Activated CD4-positive, alpha-beta memory T cell treated with anti-CD3 and anti-CD28 coated beads for 36 hours (primary cell): ENCODE results near the gene SPRR4. TPM values are rescaled to one million over a fixed set of nuclear protein-coding genes. Genes with fewer than 3 reads are reported as not detected.
"Not testable (repeated sequence)": the region's sequence is repeated elsewhere in the genome, so short reads cannot be mapped to it uniquely, and the experiment has no call there.

Source experiments
- CTCF ChIA-PET: fragments of 350-600 bp; sonication (Branson Sonifier 250); formaldehyde crosslinking; loops from one replicate; lab custom pipeline; 2021; ENCODE audit warnings: antibody characterized with exemption, inconsistent platforms; lab: Charles Lee
- POLR2A ChIA-PET: fragments of 350-600 bp; sonication (Branson Sonifier 250); formaldehyde crosslinking; loops from one replicate; lab custom pipeline; 2021; ENCODE audit warnings: antibody characterized with exemption; lab: Charles Lee
- DNase-seq: peaks from one replicate; pipeline ENCODE4 v3.0.0-alpha.2; 2020
- H3K27ac Mint-ChIP-seq: one replicate; pipeline ENCODE4 v1.8.0; 2021; ENCODE audit warnings: mixed read lengths
- H3K27me3 Mint-ChIP-seq: one replicate; pipeline ENCODE4 v1.8.0; 2021; ENCODE audit warnings: mixed read lengths
- H3K36me3 Mint-ChIP-seq: one replicate; pipeline ENCODE4 v1.8.0; 2021; ENCODE audit warnings: mixed read lengths
- H3K4me1 Mint-ChIP-seq: one replicate; pipeline ENCODE4 v1.8.0; 2021; ENCODE audit warnings: low read depth, mixed read lengths
- H3K4me3 Mint-ChIP-seq: one replicate; pipeline ENCODE4 v1.8.0; 2021; ENCODE audit warnings: mild to moderate bottlenecking, mixed read lengths
- H3K9me3 Mint-ChIP-seq: one replicate; pipeline ENCODE4 v1.8.0; 2021; ENCODE audit warnings: mixed read lengths
- intact Hi-C: fragments of 100-400 bp; cut with micrococcal nuclease; formaldehyde crosslinking; loops from one replicate; pipeline ENCODE4 v1.15.1; 2023
- total RNA-seq, 2 experiments: library from RNA; stranded (reverse); gene quantifications; one replicate each; pipeline ENCODE4 v1.2.3, GENCODE V29; 2021

SPRR4 gene
- total RNA-seq, 2 experiments from 2014 or later, result not detected

DNA sequence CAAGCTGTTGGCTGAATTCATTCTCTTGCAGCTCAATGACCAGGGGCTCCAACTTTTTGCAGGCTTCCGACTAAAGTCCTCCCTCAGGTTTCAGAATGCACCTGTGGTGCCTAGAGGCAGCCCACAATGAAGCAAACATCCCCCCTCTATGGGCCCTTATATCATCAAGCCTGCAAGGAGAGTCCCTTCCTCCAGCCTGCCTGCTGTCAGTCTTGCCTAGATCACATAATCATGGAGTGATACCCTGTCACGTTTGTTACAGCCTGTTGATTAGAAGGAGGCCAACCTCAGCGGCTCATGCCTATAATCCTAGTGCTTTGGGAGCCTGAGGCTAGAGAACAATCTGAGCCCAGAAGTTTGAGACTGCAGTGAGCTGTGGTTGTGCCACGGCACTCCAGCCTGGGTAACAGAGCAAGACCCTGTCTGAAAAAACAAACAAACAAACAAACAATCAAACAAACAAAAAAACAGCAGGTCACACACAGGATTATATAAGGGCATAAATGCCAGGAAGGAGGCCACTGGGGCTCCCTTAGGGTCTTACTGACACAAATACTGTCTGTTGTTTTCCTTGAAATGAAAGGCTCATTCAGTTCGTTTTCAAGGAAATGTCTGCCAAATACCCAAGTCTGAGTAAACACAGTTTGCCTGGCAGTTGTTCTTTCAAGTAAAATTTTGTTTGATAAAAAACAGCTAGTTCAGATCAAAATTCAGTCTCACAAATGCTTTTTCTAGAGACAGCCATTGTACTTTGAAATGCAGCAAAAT is 26.4 kb downstream of the SPRR4 start:
- POLR2A ChIA-PET, result no interaction called here
- DNase-seq, result no peak
- CTCF ChIA-PET, result no interaction called here
- Mint-ChIP-seq H3K9me3 (no peaks in the 10 kb centered on the region), H3K27ac (no peak overlapping the region), H3K36me3 (no peaks in the 10 kb centered on the region), H3K27me3 (peaks cover 14% of the 10 kb centered on the region), H3K4me1 (no peaks in the 10 kb centered on the region), H3K4me3 (no peak overlapping the region)
- intact Hi-C loops, result no loop called here

DNA sequence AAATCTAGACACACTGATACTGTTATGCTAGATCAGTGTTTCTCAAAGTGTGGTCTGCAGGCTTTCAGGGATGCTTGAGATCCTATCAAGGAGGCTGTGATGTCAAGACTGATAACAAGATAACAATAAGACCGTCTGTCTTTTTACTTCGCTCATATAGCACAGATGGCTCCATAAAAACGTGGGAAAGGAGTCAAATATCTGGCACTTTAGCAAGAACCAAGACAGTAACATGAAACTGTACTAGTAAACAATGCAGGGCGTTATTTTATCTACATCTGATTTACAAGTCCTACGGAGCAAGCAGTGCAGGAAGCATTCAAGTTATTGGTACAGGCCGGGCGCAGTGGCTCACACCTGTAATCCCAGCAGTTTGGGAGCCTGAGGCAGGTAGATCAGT is 27.5 kb downstream of the SPRR4 start:
- intact Hi-C loops, result no loop called here
- Mint-ChIP-seq H3K4me3 (no peak overlapping the region), H3K36me3 (no peaks in the 10 kb centered on the region), H3K27me3 (peaks cover 14% of the 10 kb centered on the region), H3K4me1 (no peaks in the 10 kb centered on the region), H3K27ac (no peak overlapping the region), H3K9me3 (no peaks in the 10 kb centered on the region)
- CTCF ChIA-PET, result no interaction called here
- DNase-seq, result no peak
- POLR2A ChIA-PET, result no interaction called here

DNA sequence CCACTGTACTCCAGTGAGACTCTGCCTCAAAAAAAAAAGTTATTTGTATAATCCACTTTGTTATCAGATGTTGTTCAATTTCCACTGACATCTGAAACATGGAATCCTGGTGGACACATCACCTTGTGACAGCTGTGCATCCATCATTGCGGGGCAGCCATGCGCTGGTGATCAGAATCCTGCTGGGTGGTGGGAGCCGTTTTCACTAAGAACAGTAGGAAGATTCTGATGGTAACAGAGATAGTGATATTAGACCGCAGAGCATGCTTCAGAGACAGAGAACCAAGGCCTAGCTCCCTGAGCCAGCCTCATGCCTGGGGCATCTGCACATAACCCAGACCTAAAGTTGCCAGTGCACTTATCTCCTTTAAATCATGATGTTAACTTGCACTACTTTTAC is 28.0 kb downstream of the SPRR4 start:
- H3K9me3 Mint-ChIP-seq, result no peaks in the 10 kb centered on the region
- CTCF ChIA-PET, result no interaction called here
- H3K4me1 Mint-ChIP-seq, result no peaks in the 10 kb centered on the region
- no peak overlapping the region for H3K4me3 Mint-ChIP-seq
- H3K36me3 Mint-ChIP-seq, result no peaks in the 10 kb centered on the region
- peaks cover 14% of the 10 kb centered on the region for H3K27me3 Mint-ChIP-seq
- POLR2A ChIA-PET, result no interaction called here
- no peak overlapping the region for H3K27ac Mint-ChIP-seq
- intact Hi-C loops, result no loop called here
- DNase-seq, result no peak

DNA sequence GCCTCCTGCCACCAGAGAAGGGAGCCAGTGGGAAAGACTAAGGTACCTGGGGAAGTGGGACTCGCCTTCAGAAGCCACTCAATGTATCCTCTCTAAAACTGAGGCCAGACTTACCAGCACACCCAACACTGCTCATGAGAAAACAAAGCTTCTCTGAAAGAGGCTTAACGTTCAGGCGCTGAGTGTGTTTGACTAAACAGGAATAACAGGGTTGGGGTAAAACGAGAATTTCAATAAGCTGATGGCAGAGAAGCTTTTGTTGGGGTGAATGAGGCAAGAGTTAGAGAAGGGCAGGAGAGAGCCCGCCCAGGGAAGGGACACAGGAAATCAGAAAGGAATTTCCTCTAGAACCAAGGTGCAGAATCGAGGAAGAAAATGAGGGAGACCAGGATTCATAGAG is 29.4 kb downstream of the SPRR4 start:
- Mint-ChIP-seq H3K9me3 (no peaks in the 10 kb centered on the region), H3K4me3 (no peak overlapping the region), H3K36me3 (no peaks in the 10 kb centered on the region), H3K4me1 (no peaks in the 10 kb centered on the region), H3K27ac (no peak overlapping the region), H3K27me3 (peaks cover 16% of the 10 kb centered on the region)
- intact Hi-C loops, result no loop called here
- ChIA-PET CTCF (no interaction called here), POLR2A (no interaction called here)
- no peak for DNase-seq

DNA sequence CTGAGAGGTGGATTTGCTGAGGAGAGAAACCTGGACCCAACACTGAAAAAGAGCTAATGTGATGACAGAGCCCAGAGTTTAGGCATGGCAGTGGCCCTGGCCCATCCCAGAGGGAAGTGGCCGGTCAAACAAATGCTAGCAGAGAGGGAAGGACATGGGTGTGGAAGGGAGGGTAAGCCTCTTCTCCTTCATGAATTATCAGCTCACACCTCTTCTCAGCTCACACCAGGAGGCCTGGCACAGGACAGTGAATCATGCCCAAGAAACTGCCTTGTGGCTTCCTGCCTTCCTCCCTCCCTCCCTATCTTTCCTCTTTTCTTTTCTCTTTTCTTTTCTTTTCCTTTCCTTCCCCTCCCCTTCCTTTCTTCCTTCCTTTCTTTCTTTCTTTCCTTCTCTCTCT is 29.8 kb downstream of the SPRR4 start:
- Mint-ChIP-seq H3K4me3 (no peak overlapping the region), H3K27ac (no peak overlapping the region), H3K9me3 (no peaks in the 10 kb centered on the region), H3K27me3 (peaks cover 13% of the 10 kb centered on the region), H3K36me3 (no peaks in the 10 kb centered on the region), H3K4me1 (no peaks in the 10 kb centered on the region)
- ChIA-PET POLR2A (no interaction called here), CTCF (no interaction called here)
- DNase-seq, result no peak
- intact Hi-C loops, result no loop called here

DNA sequence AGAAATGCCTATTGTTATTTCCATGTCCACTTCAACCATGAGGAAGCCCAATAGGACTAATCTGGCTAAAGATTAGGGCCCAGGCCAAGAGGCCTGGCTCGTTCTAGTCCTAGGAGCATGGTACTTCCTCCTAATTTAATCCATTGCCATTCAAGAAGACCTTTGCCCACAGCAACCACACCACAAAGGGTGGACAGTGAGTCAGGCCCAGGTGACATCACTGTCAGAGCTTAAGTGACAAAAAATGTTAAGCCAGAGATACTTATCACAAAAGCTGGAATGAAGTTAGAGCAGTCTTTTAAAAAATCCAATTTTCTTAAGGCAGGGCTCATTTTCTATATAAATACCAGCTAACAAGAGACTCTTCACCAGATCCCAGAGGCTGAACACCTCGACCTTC is 30.9 kb downstream of the SPRR4 start, which contains the start of gene SPRR3:
TSS of gene SPRR3 (plus strand) at position 368 of the 400 bp plus-strand sequence. CDS start 1,272 bp downstream, outside the sequence.
- Mint-ChIP-seq H3K9me3 (no peaks in the 10 kb centered on the region), H3K4me1 (no peaks in the 10 kb centered on the region), H3K27me3 (peaks cover 13% of the 10 kb centered on the region), H3K27ac (no peak within 1 kb of the TSS), H3K36me3 (no peaks in the 10 kb centered on the region), H3K4me3 (no peak within 1 kb of the TSS)
- intact Hi-C loops, result no loop called here
- no peak for DNase-seq
- ChIA-PET CTCF (no interaction called here), POLR2A (interaction anchor here (0.7 kb wide), 1 partner anchor 17 kb away, joined by 3 read pairs; the partner anchor contains the start of gene SPRR1A)

DNA sequence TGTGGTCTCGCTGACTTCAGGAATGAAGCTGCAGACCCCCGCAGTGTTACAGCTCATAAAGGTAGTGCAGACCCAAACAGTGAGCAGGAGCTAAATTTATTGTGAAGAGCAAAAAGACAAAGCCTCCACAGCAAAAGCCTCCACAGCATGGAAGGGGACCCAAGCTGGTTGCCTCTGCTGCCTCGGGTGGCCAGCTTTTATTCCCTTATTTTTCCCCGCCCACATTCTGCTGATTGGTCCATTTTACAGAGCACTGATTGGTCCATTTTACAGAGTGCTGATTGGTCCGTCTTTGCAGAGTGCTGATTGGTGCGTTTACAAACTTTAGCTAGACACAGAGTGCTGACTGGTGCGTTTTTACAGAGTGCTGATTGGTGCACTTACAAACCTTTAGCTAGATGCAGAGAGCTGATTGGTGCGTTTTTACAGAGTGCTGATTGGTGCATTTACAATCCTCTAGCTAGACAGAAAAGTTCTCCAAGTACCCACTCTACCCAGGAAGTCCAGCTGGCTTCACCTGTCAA is 40.8 kb downstream of the SPRR4 start:
- H3K4me1 Mint-ChIP-seq, POLR2A ChIA-PET, intact Hi-C loops, H3K27me3 Mint-ChIP-seq, CTCF ChIA-PET, H3K27ac Mint-ChIP-seq, H3K9me3 Mint-ChIP-seq, DNase-seq, H3K36me3 Mint-ChIP-seq, H3K4me3 Mint-ChIP-seq: not testable (repeated sequence)

DNA sequence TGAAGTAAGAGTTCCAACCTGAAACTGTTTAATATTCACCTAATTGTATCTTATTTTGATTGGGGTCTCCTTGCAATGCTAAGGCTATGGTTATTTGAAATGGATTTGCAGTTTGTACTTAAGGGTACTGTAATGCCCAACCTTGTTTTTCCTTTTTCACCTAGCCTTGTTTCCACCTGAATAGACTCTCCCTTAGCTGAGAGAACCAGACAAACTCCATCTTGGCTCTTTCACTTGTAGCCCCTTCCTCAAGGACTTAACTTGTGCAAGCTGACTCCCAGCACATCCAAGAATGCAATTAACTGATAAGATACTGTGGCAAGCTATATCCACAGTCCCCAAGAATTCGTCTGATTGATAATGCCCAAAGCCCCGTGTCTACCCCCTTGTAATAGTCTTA is 51.4 kb downstream of the SPRR4 start:
- H3K36me3 Mint-ChIP-seq, H3K27ac Mint-ChIP-seq, CTCF ChIA-PET, H3K4me1 Mint-ChIP-seq, H3K9me3 Mint-ChIP-seq, intact Hi-C loops, POLR2A ChIA-PET, H3K4me3 Mint-ChIP-seq, DNase-seq: not testable (repeated sequence)
- H3K27me3 Mint-ChIP-seq, result peaks cover 23% of the 10 kb centered on the region

Other genes with a start within 250 kb of the SPRR4 start
- gene KPRP, start 212.6 kb upstream of the SPRR4 start, total RNA-seq, result not detected
- gene LCE1F, start 195.5 kb upstream of the SPRR4 start, total RNA-seq, result not detected
- not detected for gene LCE1E, start 184.4 kb upstream of the SPRR4 start, total RNA-seq
- not detected for gene LCE1D, start 173.9 kb upstream of the SPRR4 start, total RNA-seq
- gene LCE1C, start 164.0 kb upstream of the SPRR4 start, total RNA-seq, result not detected
- not detected for gene LCE1B, start 158.7 kb upstream of the SPRR4 start, total RNA-seq
- gene LCE1A, start 143.2 kb upstream of the SPRR4 start, total RNA-seq, result not detected
- not detected for gene LCE6A, start 127.8 kb upstream of the SPRR4 start, total RNA-seq
- not detected for gene LCE7A, start 110.7 kb upstream of the SPRR4 start, total RNA-seq
- gene SMCP, start 92.3 kb upstream of the SPRR4 start, total RNA-seq, result not detected
- gene IVL, start 62.1 kb upstream of the SPRR4 start, total RNA-seq, result not detected
- gene SPRR5, start 23.4 kb upstream of the SPRR4 start, total RNA-seq, result not detected
- gene SPRR1A, start 13.4 kb downstream of the SPRR4 start, total RNA-seq, result not detected
- gene SPRR3, start 31.1 kb downstream of the SPRR4 start, total RNA-seq, result not detected
- gene SPRR1B, start 60.6 kb downstream of the SPRR4 start, total RNA-seq, result not detected
- gene SPRR2D, start 70.5 kb downstream of the SPRR4 start, total RNA-seq, result not detected
- gene SPRR2A, start 86.9 kb downstream of the SPRR4 start, total RNA-seq, result not detected
- not detected for gene SPRR2B, start 101.0 kb downstream of the SPRR4 start, total RNA-seq
- not detected for gene SPRR2E, start 123.9 kb downstream of the SPRR4 start, total RNA-seq
- gene SPRR2F, start 142.9 kb downstream of the SPRR4 start, total RNA-seq, result not detected
- gene SPRR2G, start 180.2 kb downstream of the SPRR4 start, total RNA-seq, result not detected
- gene LELP1, start 232.8 kb downstream of the SPRR4 start, total RNA-seq, result not detected
- gene PRR9, start 246.9 kb downstream of the SPRR4 start, total RNA-seq, result not detected